NCI-H187 (cell line): ENCODE results near the gene MKNK1.

Experiments used
- DNase-seq, 2 experiments: peaks; one replicate each; lab custom pipeline; 2025; lab: John Stamatoyannopoulos, UW

The MKNK1 gene

GRCh38 chr1:46595127-46595526, 8.9 kb downstream of the MKNK1 start:
- no peak for DNase-seq

DNA sequence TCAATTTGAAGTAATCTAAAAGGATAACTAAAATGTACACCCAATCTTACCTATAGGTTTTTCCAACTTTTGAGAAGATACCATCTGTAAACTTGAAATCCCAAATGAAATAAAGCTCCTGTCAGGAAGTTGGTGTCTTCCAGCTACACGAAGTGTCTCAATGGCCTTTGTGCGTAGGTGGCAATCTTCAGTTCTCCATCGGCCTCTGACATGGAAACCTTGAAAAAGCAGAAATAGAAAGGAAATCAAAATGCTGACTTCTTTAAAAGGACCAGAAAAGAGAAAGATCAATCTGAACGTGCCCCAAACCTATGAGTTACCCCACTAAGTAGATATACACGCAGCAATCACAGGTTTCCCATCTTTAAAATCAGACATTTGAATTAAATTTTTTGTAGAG, 10.0 kb downstream of the MKNK1 start:
- DNase-seq: no peak

DNA sequence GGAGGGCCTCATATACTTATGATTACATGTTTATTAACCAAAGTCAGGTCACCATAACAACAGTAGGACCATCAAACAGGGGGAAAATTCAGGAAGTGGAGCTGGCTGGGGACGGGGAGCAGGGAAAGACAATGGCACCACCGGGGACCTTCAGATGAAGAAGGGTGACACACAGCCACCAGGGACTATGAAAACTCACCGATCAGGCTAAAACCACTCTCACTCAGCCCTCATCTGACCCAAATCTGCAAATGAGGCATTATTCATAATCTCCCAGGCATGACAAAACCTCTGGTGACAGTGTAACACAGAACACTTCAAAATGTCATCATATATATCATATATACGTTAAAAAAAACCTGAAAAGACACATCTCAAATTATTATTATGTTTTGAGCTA, 11.2 kb downstream of the MKNK1 start:
- DNase-seq: no peak

DNA sequence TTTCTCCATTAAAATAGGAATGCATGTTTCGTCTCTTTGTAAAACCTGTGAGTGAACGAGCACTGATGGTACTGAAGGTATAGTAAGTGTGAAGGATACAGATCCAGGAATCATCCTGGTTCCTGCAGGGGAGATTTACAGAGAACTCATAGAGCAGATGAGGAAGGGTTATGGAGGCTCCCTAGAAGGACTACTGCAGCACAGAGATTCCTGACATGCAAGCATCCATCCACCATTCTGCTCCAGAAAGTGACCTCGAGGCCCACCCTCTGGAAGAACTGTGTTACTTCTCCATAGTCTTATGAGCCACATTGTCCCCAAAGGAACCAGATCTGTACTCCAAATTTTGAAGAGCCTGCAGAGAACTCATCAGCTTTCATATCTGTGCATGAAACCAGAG, 14.5 kb downstream of the MKNK1 start:
- DNase-seq: no peak

- no peak for DNase-seq
Measured at GRCh38 chr1:46587069-46587468, 17.0 kb downstream of the MKNK1 start.

DNA sequence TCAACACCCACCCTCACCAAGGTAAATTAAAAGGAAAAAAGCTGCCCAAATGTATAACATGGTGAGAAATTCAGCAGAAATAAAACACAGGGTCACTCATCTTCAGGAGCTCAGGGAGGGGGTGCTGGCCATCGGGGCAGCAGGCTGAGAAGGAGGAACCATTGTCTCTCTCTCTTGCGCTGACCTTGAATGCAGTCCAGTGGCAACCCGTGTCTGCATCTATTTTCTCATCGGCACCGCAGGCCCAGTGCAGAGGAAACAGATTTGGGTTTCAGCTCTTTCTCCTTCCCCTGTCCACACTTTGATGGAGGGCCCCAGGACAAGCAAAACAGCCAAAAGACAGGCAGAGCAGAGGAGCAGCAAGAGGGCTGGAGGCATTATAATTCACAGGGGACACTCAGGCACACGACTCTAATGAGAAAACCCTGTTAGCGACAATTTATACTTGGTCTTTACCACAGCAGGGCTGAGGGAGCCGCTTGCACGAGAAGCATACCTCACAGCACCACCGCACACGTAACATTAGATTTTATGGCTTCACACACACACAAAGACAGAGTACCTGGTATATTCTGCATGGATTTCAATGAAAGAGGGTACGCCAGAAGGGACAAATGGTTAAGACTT, 18.6 kb downstream of the MKNK1 start:
- no peak for DNase-seq

DNA sequence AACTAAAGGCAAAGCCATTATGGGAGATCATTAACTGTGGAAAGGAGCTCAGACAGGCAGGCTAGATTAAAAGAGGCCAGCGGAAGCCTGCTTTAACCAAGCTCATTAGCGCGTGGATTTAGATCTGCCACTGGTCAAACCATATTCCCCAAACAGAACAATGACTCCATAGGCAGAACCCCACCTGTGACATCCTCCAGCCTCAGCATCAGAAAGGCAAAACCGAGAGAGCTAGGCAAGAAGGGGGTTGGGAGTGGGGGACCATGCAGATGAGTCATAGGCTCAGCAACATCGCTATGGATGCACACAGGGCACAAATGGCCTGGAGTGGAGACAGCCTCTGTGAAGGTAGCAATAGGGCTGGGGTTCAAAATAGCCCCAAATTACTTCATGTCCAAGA, 20.6 kb downstream of the MKNK1 start:
- no peak for DNase-seq

- DNase-seq: no peak
Measured at GRCh38 chr1:46582972-46583371, 21.1 kb downstream of the MKNK1 start.

DNA sequence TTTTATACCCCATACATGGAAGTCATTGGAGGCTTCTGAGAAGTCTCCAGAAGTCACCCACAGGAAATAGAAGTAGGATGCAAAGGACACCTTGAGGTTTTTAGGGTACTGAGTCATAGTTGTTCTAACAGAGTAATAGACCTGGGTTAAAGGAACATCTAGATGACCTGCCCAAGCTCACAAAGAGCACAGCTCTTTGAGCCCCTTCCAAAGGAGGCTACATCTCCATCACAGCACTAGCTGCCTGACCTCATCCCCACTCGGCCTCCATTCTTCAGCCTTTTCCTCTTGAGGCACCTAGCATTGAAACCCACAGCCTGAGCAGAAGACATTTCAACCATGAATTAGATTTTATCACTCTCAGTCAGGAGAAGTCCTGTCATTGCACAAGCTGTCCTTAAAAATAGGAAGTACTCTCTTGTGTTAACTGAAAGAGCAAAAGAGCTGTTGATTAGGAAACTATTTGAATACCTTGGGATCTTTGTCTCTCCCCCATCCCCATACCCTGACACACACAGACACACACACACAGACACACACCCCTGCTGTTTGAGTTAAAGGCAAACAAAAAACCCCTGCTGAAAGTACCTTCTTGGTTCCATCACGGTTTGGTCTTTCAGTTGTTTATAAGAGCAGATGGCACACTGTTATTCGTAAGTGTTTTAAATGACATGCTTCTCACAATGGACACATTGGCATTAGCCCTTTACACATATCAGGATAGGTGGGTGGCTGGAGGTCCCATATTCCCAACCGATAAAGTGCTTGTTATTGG, 22.2 kb downstream of the MKNK1 start:
- no peak for DNase-seq

DNA sequence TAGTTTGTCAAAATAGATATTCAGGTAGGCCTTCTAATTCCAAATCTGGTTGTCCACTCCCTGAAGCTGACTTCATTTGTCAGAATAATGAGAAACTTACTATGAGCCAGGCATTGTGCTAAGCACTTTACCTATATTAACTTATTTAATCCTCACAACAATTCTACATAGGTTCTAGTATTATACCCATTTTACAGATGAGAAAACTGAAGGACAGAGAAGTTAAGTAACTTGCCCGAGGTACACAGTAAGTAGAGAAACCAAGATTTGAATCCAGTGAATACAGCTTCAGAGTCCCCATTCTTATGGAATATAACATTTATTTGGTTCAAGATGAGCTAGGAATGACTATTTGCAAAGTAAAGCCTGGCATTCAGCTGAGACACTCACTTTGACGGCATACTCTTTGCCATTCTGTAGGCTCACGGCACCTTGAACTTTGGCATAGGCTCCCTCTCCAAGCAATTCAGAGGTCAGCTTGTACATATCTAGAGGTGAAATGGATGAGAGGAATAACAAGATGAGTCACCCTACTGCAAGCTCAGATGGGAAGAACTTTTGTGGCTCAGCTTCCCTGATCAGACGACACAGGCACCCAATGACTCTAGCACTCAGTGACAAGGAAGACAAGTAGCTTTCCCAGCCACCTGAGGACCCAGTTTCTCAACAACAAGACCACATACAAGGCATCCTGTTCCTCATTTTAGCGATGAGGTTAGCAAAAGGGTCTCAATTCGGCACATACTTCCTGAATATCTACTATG, 23.7 kb downstream of the MKNK1 start:
- no peak for DNase-seq

DNA sequence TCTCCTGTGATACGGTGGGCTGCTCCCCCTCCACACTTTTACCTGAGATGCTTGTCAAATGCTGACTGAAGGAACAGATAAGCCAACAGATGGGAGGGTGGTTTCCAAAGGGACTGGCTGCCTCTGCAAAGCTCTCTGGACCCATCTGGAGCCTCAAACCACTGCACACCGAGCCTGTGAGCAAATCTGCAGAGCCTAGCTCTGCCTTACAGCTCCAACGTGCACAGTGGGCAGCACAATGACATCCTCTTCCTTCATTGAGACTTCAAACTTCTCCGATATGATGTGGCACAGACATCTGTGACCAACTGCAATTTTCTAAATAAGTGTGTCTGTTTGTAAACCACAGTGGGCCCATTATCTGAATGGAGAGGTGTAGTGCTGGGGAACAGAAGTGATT, 26.4 kb downstream of the MKNK1 start:
- DNase-seq: no peak

DNA sequence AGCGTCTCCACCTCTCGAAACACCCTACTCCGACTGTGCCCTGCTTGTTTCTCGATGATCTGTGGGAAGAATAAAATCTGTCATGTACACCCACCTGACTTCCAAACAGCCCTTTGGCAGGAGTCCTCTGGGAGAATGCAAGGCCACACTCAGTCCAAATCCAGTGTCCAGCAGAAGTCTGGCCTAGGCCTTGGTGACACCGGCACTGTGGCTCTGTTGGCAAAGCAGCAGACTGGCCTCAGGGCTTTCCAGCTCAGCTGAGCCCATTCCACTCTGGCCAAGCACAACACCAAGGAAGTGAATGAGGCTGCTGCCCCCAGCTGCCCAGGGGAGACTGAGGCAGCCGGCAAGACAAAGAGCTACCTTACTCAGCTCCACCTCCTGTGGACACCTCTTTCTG, 27.5 kb downstream of the MKNK1 start:
- DNase-seq: no peak

DNA sequence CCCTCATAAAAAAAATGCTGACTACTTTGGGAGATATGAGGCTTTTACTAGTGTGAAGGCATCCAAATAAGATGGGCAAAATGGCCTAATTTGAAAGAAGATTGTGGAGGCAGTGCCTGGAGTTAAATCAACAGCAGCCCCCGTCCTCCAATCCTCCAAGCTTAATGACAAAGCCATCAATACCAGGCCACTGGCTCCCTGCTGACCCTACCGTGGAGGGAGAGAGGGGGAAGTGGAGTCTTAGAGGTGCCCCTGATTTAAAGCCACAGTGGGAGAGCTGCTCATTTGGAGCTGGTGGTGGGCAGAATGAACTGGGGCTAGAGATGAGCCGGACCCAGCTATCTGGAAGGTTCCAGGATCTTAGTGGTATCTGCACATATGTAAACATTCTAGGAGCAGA, 28.3 kb downstream of the MKNK1 start:
- DNase-seq: no peak

DNA sequence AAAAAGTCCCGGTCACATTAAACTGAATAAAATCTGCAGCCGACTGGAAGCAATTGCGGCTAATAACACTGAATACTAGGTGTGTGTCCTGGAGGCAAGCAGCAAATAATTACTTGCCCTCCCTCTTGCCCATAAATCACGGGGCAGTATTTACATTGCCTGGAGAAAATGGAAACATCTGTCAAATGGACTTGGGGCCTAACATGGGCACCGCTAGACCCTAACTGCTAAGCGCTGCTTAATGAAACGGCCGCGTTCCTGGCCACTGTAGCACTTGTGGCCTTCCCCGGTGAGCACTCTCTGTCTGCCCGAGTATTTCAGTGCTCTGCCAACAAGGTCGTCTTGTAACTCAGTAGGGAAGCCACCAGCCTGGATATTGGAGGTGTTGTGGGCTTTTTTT, 28.8 kb downstream of the MKNK1 start:
- no peak for DNase-seq

DNA sequence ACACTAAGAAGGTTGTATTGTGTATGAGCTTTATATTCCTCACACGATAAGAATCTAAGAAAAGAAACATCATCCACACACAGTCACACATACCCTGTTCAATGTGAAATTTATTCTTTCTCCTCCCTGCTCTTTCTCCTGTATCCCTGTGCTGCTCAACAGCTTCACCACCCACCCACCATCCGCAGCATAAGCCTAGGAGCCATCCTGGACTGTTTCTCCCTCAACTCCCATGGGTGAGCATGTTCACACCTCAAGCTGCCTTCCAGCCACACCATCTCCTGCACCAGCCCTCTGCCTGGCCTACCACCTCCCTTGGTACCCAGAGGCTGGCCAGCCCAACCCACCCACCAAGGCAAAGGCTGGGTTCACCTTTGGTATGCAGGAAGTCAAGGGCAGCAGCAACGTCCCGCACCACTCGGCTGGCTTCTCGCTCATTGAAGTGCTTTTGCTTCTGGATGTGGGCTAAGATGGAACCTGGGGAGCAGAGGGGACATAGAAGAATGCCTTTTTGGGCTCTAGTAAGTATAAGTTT, 32.3 kb downstream of the MKNK1 start:
- DNase-seq: no peak

GRCh38 chr1:46569884-46570725, 34.0 kb downstream of the MKNK1 start:
- DNase-seq: no peak

DNA sequence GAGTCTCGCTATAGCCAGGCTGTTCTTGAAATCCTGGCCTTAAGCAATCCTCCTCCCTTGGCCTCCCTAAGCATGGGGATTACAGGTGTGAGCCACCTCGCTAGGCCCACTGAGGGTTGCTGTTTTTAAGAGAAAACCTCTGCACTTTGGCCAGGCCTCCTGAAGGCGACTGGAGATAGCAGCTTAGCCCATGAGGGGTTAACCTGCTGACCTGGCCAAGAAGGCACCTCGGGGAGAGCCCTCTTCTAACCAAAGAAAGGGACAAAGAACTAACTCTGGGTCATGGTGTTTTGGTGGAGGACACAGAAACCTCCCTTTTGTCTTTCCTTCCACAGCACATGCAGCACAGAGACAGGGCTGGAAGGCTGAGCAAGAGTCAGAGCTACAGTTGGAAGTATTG, 35.0 kb downstream of the MKNK1 start:
- no peak for DNase-seq

- DNase-seq: no peak
Measured at GRCh38 chr1:46568461-46568891, 35.6 kb downstream of the MKNK1 start.

DNA sequence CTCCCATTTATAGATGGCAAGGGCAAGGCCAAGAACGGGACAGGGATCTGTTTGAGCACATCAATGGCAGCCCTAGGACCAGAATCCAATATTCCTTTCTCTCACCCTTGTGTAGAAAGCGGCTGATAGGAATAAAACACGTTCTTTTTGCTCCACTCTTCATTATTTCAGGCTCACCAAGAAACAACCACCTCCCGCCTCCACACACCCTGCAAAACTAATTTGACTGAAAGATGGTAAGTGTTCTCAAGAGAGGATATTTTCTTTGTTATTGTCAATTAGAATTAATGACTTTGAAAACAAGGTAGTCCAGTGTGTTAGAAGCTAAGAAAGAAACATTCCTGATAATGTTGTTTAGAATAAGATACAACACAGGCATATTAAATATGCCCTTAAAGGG, 40.7 kb downstream of the MKNK1 start:
- no peak for DNase-seq

DNA sequence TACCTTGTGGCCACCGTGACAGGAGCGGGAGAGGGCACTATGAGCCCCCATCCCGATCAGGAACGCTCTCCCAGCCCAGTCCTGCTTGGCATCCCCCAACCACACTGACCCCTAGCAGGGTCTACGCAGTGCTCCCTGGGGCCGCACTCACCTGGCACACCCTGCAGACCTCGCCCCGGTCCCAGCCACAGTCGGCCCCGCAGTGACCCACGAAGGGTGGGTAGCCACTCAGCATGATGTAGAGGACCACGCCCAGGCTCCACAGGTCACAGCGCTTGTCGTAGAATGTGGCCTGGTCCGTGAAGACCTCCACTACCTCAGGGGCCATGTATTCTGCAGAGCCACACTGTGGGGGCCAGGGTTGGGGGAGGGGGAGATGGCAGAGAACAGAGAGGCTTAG, 41.6 kb downstream of the MKNK1 start:
- DNase-seq: no peak

DNA sequence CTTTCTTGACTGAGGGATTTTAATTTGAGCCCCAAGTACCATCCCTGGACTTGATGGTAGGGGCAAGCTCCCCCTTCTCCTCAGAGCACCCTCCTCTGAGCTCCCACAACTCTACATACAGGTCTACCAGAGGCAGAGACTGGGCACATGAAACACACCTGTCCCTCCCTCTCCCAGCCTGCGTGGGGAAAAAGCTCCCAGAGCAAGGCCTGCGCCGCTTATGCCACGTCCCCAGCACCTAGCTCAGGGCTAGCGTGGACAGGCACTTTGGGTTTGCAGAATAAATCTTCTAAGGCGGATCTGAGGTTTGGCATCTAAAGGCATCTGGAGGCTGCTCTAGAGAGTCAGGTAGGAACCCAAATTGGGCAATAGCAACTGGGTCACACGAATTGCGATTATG, 45.1 kb downstream of the MKNK1 start:
- no peak for DNase-seq
